Activated CD8-positive, alpha-beta memory T cell treated with anti-CD3 and anti-CD28 coated beads for 36 hours (primary cell): ENCODE measurements around the gene HIF3A. TPM values are rescaled to one million over a fixed set of nuclear protein-coding genes. Genes with fewer than 3 reads are reported as not detected.

ENCODE experiments used
- CTCF ChIA-PET: fragments of 350-600 bp; sonication (Branson Sonifier 250); formaldehyde crosslinking; loops from one replicate; lab custom pipeline; 2021; ENCODE audit warnings: antibody characterized with exemption; lab: Charles Lee
- POLR2A ChIA-PET: fragments of 350-600 bp; sonication (Branson Sonifier 250); formaldehyde crosslinking; loops from one replicate; lab custom pipeline; 2021; ENCODE audit warnings: antibody characterized with exemption; lab: Charles Lee
- total RNA-seq, 2 experiments: library from RNA; stranded (reverse); gene quantifications; one replicate each; pipeline ENCODE4 v1.2.3, GENCODE V29; 2021

The HIF3A gene
- total RNA-seq, 2 experiments from 2014 or later, result not detected

- ChIA-PET CTCF (interaction anchor here (0.8 to 1.0 kb wide), 2 partner anchors 17 to 127 kb away, joined by 3 read pairs; no protein-coding TSS in a partner anchor), POLR2A (interaction anchor here (0.6 kb wide), 1 partner anchor 37 kb away, joined by 5 read pairs; no protein-coding TSS in a partner anchor)
Observed at GRCh38 chr19:46388311-46389095, 91.7 kb downstream of the HIF3A start.

GRCh38 chr19:46390121-46390858 lies 93.4 kb downstream of the HIF3A start:
- CTCF ChIA-PET, result no interaction called here
- POLR2A ChIA-PET, result no interaction called here

- CTCF ChIA-PET, result no interaction called here
- POLR2A ChIA-PET, result no interaction called here
Observed at GRCh38 chr19:46390866-46391265, 94.0 kb downstream of the HIF3A start.

- CTCF ChIA-PET, result no interaction called here
- POLR2A ChIA-PET, result no interaction called here
Observed at GRCh38 chr19:46391296-46392251, 94.7 kb downstream of the HIF3A start.

GRCh38 chr19:46392252-46392801 lies 95.5 kb downstream of the HIF3A start:
- POLR2A ChIA-PET, result no interaction called here

GRCh38 chr19:46392837-46393236 lies 96.0 kb downstream of the HIF3A start:
- CTCF ChIA-PET, result no interaction called here

More at GRCh38 chr19:46392252-46392801, 95.5 kb downstream of the HIF3A start:
- CTCF ChIA-PET, result no interaction called here

More at GRCh38 chr19:46392837-46393236, 96.0 kb downstream of the HIF3A start:
- POLR2A ChIA-PET, result no interaction called here

Other genes with a start within 250 kb of the HIF3A start
- gene IGFL3, start 172.4 kb upstream of the HIF3A start, total RNA-seq, result not detected
- gene IGFL2, start 148.8 kb upstream of the HIF3A start, total RNA-seq, result not detected
- gene IGFL1, start 67.3 kb upstream of the HIF3A start, total RNA-seq, result not detected
- 100 to 1,000 TPM; 135 to 136 TPM for gene PPP5C, start 50.0 kb downstream of the HIF3A start, total RNA-seq
- not detected for gene CCDC8, start 116.5 kb downstream of the HIF3A start, total RNA-seq
- gene PNMA8C, start 131.9 kb downstream of the HIF3A start, total RNA-seq, result not detected
- 1 to 10 TPM; 1.1 to 1.2 TPM for gene PNMA8A, start 174.5 kb downstream of the HIF3A start, total RNA-seq
- under 1 TPM in 1 of 2 experiments, not detected in 1; 0.08 TPM for gene PNMA8B, start 198.8 kb downstream of the HIF3A start, total RNA-seq